T-helper 22 cell (primary cell): Measurements from ENCODE around the gene PRDX1.

Source experiments
- DNase-seq: peaks from one replicate; pipeline ENCODE4 v3.0.0-alpha.2; 2020; ENCODE audit warnings: low read depth

PRDX1 gene

GRCh38 chr1:45465277-45465676 is 56.4 kb downstream of the PRDX1 start:
- DNase-seq = no peak
